PFSK-1 (cell line): ENCODE measurements around the gene OBSL1.

ENCODE experiments used
- POLR2AphosphoS5 ChIP-seq: IDR thresholded peaks from 2 replicates; pipeline ENCODE4 v1.6.1; 2012; ENCODE audit warnings: low read depth, mild to moderate bottlenecking, control low read depth, low read length, moderate library complexity
- SIN3A ChIP-seq: IDR thresholded peaks from 2 replicates; pipeline ENCODE4 v1.6.1; 2012; ENCODE audit warnings: mild to moderate bottlenecking, low read length, moderate library complexity, borderline replicate concordance; ENCODE audit not compliant: insufficient read depth
- TAF1 ChIP-seq: IDR thresholded peaks from 2 replicates; pipeline ENCODE4 v1.6.1; 2012; ENCODE audit warnings: low read length, control low read depth, borderline replicate concordance; ENCODE audit not compliant: insufficient read depth
- TF ChIP-seq, protein P1 (sequence below), 2 experiments: IDR thresholded peaks; 2 replicates each; pipeline versions ENCODE4 v1.6.1 to v1.8.0; 2011 to 2012; ENCODE audit warnings: low read depth in 2 of 2, low read length in 2 of 2, control low read depth in 1 of 2, inconsistent platforms in 1 of 2, mild to moderate bottlenecking in 1 of 2, moderate library complexity in 1 of 2; ENCODE audit not compliant: insufficient read depth in 1 of 2

DNA sequence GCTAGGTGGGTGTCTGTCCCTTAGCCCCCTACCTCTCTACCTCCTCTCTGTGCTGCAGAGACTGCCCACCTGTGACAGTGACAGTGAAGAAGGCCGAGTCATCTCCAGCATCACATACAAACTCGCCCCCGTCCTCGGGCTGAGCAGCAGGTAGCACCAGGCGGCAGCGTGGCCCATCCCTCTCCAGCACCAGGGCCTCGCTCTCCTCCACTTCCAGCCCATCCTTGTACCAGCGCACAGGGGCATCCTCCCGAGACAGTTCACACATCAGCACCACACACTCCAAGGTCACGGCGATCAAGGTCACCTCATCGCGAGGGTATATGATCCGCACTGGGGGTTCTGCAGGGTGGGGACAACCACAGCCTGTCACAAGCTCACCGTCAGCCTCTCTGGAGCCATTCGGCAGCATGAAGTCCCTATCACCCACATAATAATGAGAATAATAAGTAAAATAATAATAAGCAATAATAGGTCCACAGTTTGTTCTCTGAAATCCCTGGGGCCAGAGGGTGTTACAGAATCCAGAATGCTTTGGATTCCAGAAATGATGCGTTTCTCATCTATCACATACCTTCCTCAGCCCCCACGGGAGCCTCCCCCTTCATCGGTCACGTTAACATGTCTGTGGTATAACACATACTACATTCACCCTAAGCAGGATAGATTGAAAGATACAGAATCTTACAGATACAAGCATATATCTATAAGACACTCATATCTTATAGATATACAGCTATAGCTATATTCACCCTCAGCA lies 12.0 kb downstream of the OBSL1 start:
- TF ChIP-seq POLR2AphosphoS5 (no peak), TAF1 (no peak), SIN3A (no peak)
- TF ChIP-seq, protein P1, sequence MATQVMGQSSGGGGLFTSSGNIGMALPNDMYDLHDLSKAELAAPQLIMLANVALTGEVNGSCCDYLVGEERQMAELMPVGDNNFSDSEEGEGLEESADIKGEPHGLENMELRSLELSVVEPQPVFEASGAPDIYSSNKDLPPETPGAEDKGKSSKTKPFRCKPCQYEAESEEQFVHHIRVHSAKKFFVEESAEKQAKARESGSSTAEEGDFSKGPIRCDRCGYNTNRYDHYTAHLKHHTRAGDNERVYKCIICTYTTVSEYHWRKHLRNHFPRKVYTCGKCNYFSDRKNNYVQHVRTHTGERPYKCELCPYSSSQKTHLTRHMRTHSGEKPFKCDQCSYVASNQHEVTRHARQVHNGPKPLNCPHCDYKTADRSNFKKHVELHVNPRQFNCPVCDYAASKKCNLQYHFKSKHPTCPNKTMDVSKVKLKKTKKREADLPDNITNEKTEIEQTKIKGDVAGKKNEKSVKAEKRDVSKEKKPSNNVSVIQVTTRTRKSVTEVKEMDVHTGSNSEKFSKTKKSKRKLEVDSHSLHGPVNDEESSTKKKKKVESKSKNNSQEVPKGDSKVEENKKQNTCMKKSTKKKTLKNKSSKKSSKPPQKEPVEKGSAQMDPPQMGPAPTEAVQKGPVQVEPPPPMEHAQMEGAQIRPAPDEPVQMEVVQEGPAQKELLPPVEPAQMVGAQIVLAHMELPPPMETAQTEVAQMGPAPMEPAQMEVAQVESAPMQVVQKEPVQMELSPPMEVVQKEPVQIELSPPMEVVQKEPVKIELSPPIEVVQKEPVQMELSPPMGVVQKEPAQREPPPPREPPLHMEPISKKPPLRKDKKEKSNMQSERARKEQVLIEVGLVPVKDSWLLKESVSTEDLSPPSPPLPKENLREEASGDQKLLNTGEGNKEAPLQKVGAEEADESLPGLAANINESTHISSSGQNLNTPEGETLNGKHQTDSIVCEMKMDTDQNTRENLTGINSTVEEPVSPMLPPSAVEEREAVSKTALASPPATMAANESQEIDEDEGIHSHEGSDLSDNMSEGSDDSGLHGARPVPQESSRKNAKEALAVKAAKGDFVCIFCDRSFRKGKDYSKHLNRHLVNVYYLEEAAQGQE (IDR thresholded peaks at IDR 0.05; ENCODE audit: insufficient read depth in 1 of 2, low read depth in 2 of 2, low read length in 2 of 2) = no peak
